Endothelial cell of umbilical vein (primary cell): ENCODE results near the gene INAVA. TPM values are rescaled to one million over a fixed set of nuclear protein-coding genes. Genes with fewer than 3 reads are reported as not detected.
"Not testable (repeated sequence)": the region's sequence is repeated elsewhere in the genome, so short reads cannot be mapped to it uniquely, and the experiment has no call there.

Experiments
- BruUV-seq: library from RNA; stranded (reverse); fragments of 400-500 nt; replicated peaks from 2 replicates; lab custom pipeline; 2021; lab: Mats Ljungman, UMichigan
- CTCF ChIA-PET: fragments of 300-600, 350-600 bp; sonication (Branson Sonifier 250); formaldehyde crosslinking; loops from one replicate; lab custom pipeline; 2021; ENCODE audit warnings: antibody characterized with exemption, inconsistent platforms; lab: Charles Lee
- POLR2A ChIA-PET: fragments of 300-600, 350-600 bp; sonication (Branson Sonifier 250); formaldehyde crosslinking; loops from one replicate; lab custom pipeline; 2021; ENCODE audit warnings: antibody characterized with exemption, inconsistent platforms; lab: Charles Lee
- DNase-seq: peaks from one replicate; pipeline ENCODE4 v3.0.0-alpha.2; 2011; ENCODE audit warnings: low read depth, low spot score
- FAIRE-seq: peaks from 2 replicates; lab custom pipeline; 2011; peaks lifted over from hg19 to GRCh38; lab: Jason Lieb, UNC
- H2AFZ ChIP-seq: 2 replicates; pipeline ENCODE4 v1.6.0; 2012; ENCODE audit warnings: low read depth, low read length, control low read depth, inconsistent platforms
- H3K27ac ChIP-seq: 2 replicates; pipeline ENCODE4 v1.5.1; 2011; ENCODE audit warnings: low read depth, mild to moderate bottlenecking, control low read depth, low read length, moderate library complexity; ENCODE audit not compliant: insufficient read depth
- H3K27me3 ChIP-seq, 2 experiments: 2 replicates each; pipeline versions ENCODE4 v1.6.0 to v1.6.1; 2011; ENCODE audit warnings: low read length in 2 of 2, mixed read lengths in 1 of 2; ENCODE audit not compliant: control insufficient read depth in 2 of 2, insufficient read depth in 2 of 2
- H3K36me3 ChIP-seq, 2 experiments: 2 replicates in 1 of 2; 3 replicates in 1 of 2; pipeline ENCODE4 v1.5.1; 2011; ENCODE audit warnings: low read length in 2 of 2, mild to moderate bottlenecking in 1 of 2, moderate library complexity in 1 of 2; ENCODE audit not compliant: control insufficient read depth in 2 of 2, insufficient read depth in 2 of 2; ENCODE audit errors: extremely low read depth in 1 of 2
- H3K4me1 ChIP-seq: 3 replicates; pipeline ENCODE4 v1.5.1; 2011; ENCODE audit warnings: mild to moderate bottlenecking, low read length; ENCODE audit not compliant: control insufficient read depth, insufficient read depth; ENCODE audit errors: extremely low read depth
- H3K4me2 ChIP-seq: 2 replicates; pipeline ENCODE4 v1.6.1; 2011; ENCODE audit warnings: low read length, control low read depth, mixed read lengths; ENCODE audit not compliant: insufficient read depth
- H3K4me3 ChIP-seq, 3 experiments: fragments of 200-600 bp in 1 of 3; sonication (generic), shearing (Covaris generic) in 1 of 3; replicated peaks in 1 of 3; 2 replicates each; pipeline ENCODE4 v1.5.1; 2011 to 2016; ENCODE audit warnings: control low read depth in 3 of 3, low read length in 3 of 3, mild to moderate bottlenecking in 2 of 3, inconsistent platforms in 1 of 3, low read depth in 1 of 3, moderate library complexity in 1 of 3; ENCODE audit not compliant: insufficient read depth in 1 of 3
- H3K79me2 ChIP-seq: 2 replicates; pipeline ENCODE4 v1.6.0; 2012; ENCODE audit warnings: low read length, inconsistent platforms; ENCODE audit not compliant: control insufficient read depth, insufficient read depth
- H3K9ac ChIP-seq: replicated peaks from 2 replicates; pipeline ENCODE3; 2011; ENCODE audit warnings: low read length, control low read depth; ENCODE audit not compliant: insufficient read depth; ENCODE audit errors: extremely low read depth
- H3K9me1 ChIP-seq: replicated peaks from 3 replicates; pipeline ENCODE4 v1.6.0; 2011; ENCODE audit warnings: mild to moderate bottlenecking, low read length; ENCODE audit not compliant: control insufficient read depth, insufficient read depth; ENCODE audit errors: extremely low read depth
- H3K9me3 ChIP-seq: replicated peaks from 2 replicates; pipeline ENCODE4 v1.5.1; 2012; ENCODE audit warnings: low read length, inconsistent platforms; ENCODE audit not compliant: control insufficient read depth, insufficient read depth
- H4K20me1 ChIP-seq: replicated peaks from 2 replicates; pipeline ENCODE3; 2011; ENCODE audit warnings: mild to moderate bottlenecking, low read length; ENCODE audit not compliant: control insufficient read depth, insufficient read depth; ENCODE audit errors: extremely low read depth
- CTCF ChIP-seq, 2 donors: IDR thresholded peaks; 1 replicate in 1 of 2; 2 replicates in 1 of 2; pipeline ENCODE4 v1.5.1; 2011; ENCODE audit warnings: low read length in 2 of 2, mild to moderate bottlenecking in 2 of 2, moderate library complexity in 2 of 2, control low read depth in 1 of 2, inconsistent platforms in 1 of 2, low read depth in 1 of 2; ENCODE audit not compliant: insufficient read depth in 1 of 2; ENCODE audit errors: extremely low read depth in 1 of 2
- EZH2 ChIP-seq: IDR thresholded peaks from 2 replicates; pipeline ENCODE4 v1.6.1; 2012; ENCODE audit warnings: borderline replicate concordance, low read depth, mild to moderate bottlenecking, moderate library complexity, low read length, inconsistent platforms; ENCODE audit not compliant: severe bottlenecking
- FOS ChIP-seq: IDR thresholded peaks from 2 replicates; pipeline ENCODE4 v1.6.1; 2011; ENCODE audit warnings: mild to moderate bottlenecking, low read length, moderate library complexity, borderline replicate concordance; ENCODE audit not compliant: insufficient read depth
- GATA2 ChIP-seq: IDR thresholded peaks from 2 replicates; pipeline ENCODE4 v1.7.0; 2011; ENCODE audit warnings: low read depth, mild to moderate bottlenecking, moderate library complexity, mixed read lengths, low read length; ENCODE audit not compliant: insufficient read length, insufficient read depth
- JUN ChIP-seq: IDR thresholded peaks from 2 replicates; pipeline ENCODE4 v1.6.1; 2011; ENCODE audit warnings: borderline replicate concordance, low read depth; ENCODE audit not compliant: insufficient read length, insufficient read depth
- MAX ChIP-seq: IDR thresholded peaks from 2 replicates; pipeline ENCODE4 v1.6.1; 2011; ENCODE audit not compliant: insufficient read depth, insufficient read length
- MYC ChIP-seq: IDR thresholded peaks from one replicate; pipeline ENCODE4 v1.6.1; 2011; ENCODE audit warnings: mild to moderate bottlenecking, low read depth, low read length
- POLR2A ChIP-seq: IDR thresholded peaks from 2 replicates; pipeline ENCODE4 v1.6.1; 2012; ENCODE audit warnings: low read depth, mild to moderate bottlenecking, control low read depth, low read length
- POLR2AphosphoS5 ChIP-seq: IDR thresholded peaks from 2 replicates; pipeline ENCODE4 v1.6.1; 2012; ENCODE audit warnings: low read depth, mild to moderate bottlenecking, control low read depth, low read length, moderate library complexity; ENCODE audit not compliant: insufficient read depth
- dilution Hi-C: fragments of 300-500 bp; cut with MboI; formaldehyde crosslinking; loops from one replicate; pipeline ENCODE4 v1.15.0; 2019; ENCODE audit warnings: low sequenced_read_pairs; ENCODE audit not compliant: extremely low pct_ligation_motif_present
- intact Hi-C: fragments of 100-400 bp; cut with micrococcal nuclease; formaldehyde crosslinking; loops from one replicate; pipeline ENCODE4 v1.10.0; 2022
- polyA plus RNA-seq, 4 experiments: library from polyadenylated mRNA; depleted of rRNA in 3 of 4; stranded (reverse) in 3 of 4; unstranded in 1 of 4; fragments of >200 nt; gene quantifications; 2 replicates each; pipeline versions ENCODE4 v1.2.1 to v1.2.3, GENCODE V29; 2011 to 2012; ENCODE audit warnings: missing spikeins in 1 of 4
- total RNA-seq: library from RNA; stranded (reverse); gene quantifications from 2 replicates; pipeline ENCODE4 v1.2.3, GENCODE V29; 2021

The INAVA gene
- total and polyA plus RNA-seq, 2 donors (not counting 3 experiments of a cell fraction or from before 2014, with no cell fraction given) = 0.42 TPM; not detected in 1

GRCh38 chr1:200963076-200963475 lies 68.4 kb downstream of the INAVA start:
- Histone ChIP-seq H3K4me3 (no peak overlapping the region), H3K9me1 (no peaks in the 10 kb centered on the region), H4K20me1 (no peaks in the 10 kb centered on the region), H3K4me1 (no peaks in the 10 kb centered on the region), H3K4me2 (no peak overlapping the region), H3K27ac (no peak overlapping the region), H3K9ac (no peak overlapping the region), H2AFZ (no peak overlapping the region), H3K27me3 (peaks cover 0 to 1% of the 10 kb centered on the region in 2 experiments), H3K36me3 (no peaks in the 10 kb centered on the region), H3K9me3 (no peaks in the 10 kb centered on the region), H3K79me2 (no peaks in the 10 kb centered on the region)
- ChIA-PET CTCF (interaction anchor here (0.6 to 2.0 kb wide), 4 partner anchors 9 to 1320 kb away, joined by 3 to 12 read pairs (median 4); no protein-coding TSS in a partner anchor), POLR2A (no interaction called here)
- no peak for TF ChIP-seq POLR2AphosphoS5
- no peak for TF ChIP-seq MYC
- TF ChIP-seq EZH2 = no peak
- TF ChIP-seq JUN = no peak
- TF ChIP-seq POLR2A = no peak
- TF ChIP-seq GATA2 = no peak
- no peak for TF ChIP-seq MAX
- no peak for TF ChIP-seq CTCF (IDR thresholded peaks at IDR 0.05; ENCODE audit: extremely low read depth in 1 of 2, insufficient read depth in 1 of 2, low read depth in 1 of 2, low read length in 2 of 2)
- no peak for TF ChIP-seq FOS
- DNase-seq (no peak), FAIRE-seq (no peak)
- dilution Hi-C loops (no loop called here), intact Hi-C loops (no loop called here)
- BruUV-seq = no TSS peak

- H4K20me1 ChIP-seq, H2AFZ ChIP-seq, DNase-seq, H3K27ac ChIP-seq, H3K79me2 ChIP-seq, BruUV-seq, FAIRE-seq, intact Hi-C loops, dilution Hi-C loops, H3K36me3 ChIP-seq, H3K27me3 ChIP-seq, H3K4me2 ChIP-seq, POLR2A ChIA-PET, H3K9me1 ChIP-seq, H3K4me3 ChIP-seq, H3K9ac ChIP-seq, H3K4me1 ChIP-seq, H3K9me3 ChIP-seq: not testable (repeated sequence)
- CTCF ChIA-PET = interaction anchor here (2.0 kb wide), 1 partner anchor 8 kb away, joined by 12 read pairs; no protein-coding TSS in a partner anchor
Measured at GRCh38 chr1:200963888-200964287, 69.2 kb downstream of the INAVA start.
